ENCODE measurements around the gene HP1BP3.
"Not testable (repeated sequence)": the region's sequence is repeated elsewhere in the genome, so short reads cannot be mapped to it uniquely, and the experiment has no call there.

Gene HP1BP3

GRCh38 chr1:20727746-20728316 is 59.3 kb downstream of the HP1BP3 start:
- in situ Hi-C loops (cut with MboI; ENCODE audit: low sequenced_read_pairs), result no loop called here

GRCh38 chr1:20726932-20727745 is 60.0 kb downstream of the HP1BP3 start:
- in situ Hi-C loops (cut with MboI; ENCODE audit: low sequenced_read_pairs), result no loop called here

- in situ Hi-C loops (cut with MboI; ENCODE audit: low sequenced_read_pairs), result no loop called here
Measured at GRCh38 chr1:20726118-20726911, 60.8 kb downstream of the HP1BP3 start.

- in situ Hi-C loops (cut with MboI; ENCODE audit: low sequenced_read_pairs), result no loop called here
Measured at GRCh38 chr1:20725189-20726117, 61.7 kb downstream of the HP1BP3 start.

GRCh38 chr1:20724364-20725188 is 62.5 kb downstream of the HP1BP3 start:
- in situ Hi-C loops (cut with MboI; ENCODE audit: low sequenced_read_pairs), result no loop called here

- in situ Hi-C loops (cut with MboI; ENCODE audit: low sequenced_read_pairs), result no loop called here
Measured at GRCh38 chr1:20723537-20724363, 63.4 kb downstream of the HP1BP3 start.

- in situ Hi-C loops (cut with MboI; ENCODE audit: low sequenced_read_pairs), result no loop called here
Measured at GRCh38 chr1:20723159-20723536, 64.0 kb downstream of the HP1BP3 start.

GRCh38 chr1:20721117-20722061 is 65.7 kb downstream of the HP1BP3 start:
- in situ Hi-C loops (cut with MboI; ENCODE audit: low sequenced_read_pairs), result no loop called here

- in situ Hi-C loops (cut with MboI; ENCODE audit: low sequenced_read_pairs), result no loop called here
Measured at GRCh38 chr1:20720631-20721091, 66.4 kb downstream of the HP1BP3 start.

- in situ Hi-C loops (cut with MboI; ENCODE audit: low sequenced_read_pairs), result no loop called here
Measured at GRCh38 chr1:20719871-20720620, 67.1 kb downstream of the HP1BP3 start.

GRCh38 chr1:20719261-20719660 is 67.8 kb downstream of the HP1BP3 start:
- in situ Hi-C loops (cut with MboI; ENCODE audit: low sequenced_read_pairs), result no loop called here

- in situ Hi-C loops (cut with MboI; ENCODE audit: low sequenced_read_pairs), result not testable (repeated sequence)
Measured at GRCh38 chr1:20718343-20718882, 68.7 kb downstream of the HP1BP3 start.

- in situ Hi-C loops (cut with MboI; ENCODE audit: low sequenced_read_pairs), result no loop called here
Measured at GRCh38 chr1:20717452-20718342, 69.4 kb downstream of the HP1BP3 start, which contains the start of gene KIF17. Gene KIF17 (minus strand): TSS chr1:20718007. CDS start chr1:20717706, 301 bp downstream.

GRCh38 chr1:20716232-20716631 is 70.9 kb downstream of the HP1BP3 start:
- in situ Hi-C loops (cut with MboI; ENCODE audit: low sequenced_read_pairs), result no loop called here

GRCh38 chr1:20715406-20715805 is 71.7 kb downstream of the HP1BP3 start:
- in situ Hi-C loops (cut with MboI; ENCODE audit: low sequenced_read_pairs), result no loop called here

- in situ Hi-C loops (cut with MboI; ENCODE audit: low sequenced_read_pairs), result no loop called here
Measured at GRCh38 chr1:20713440-20713839, 73.7 kb downstream of the HP1BP3 start.

Measured in HL-60/S4 treated with retinoic acid at 250 ng/mL for 4 days and 3 days (cell line).